Left renal pelvis (tissue), 4 donors: ENCODE data around the gene SRCAP. TPM values are rescaled to one million over a fixed set of nuclear protein-coding genes. Genes with fewer than 3 reads are reported as not detected.

Experiments used
- DNase-seq, 4 donors: peaks; one replicate each; pipeline ENCODE4 v3.0.0-alpha.2; 2013; ENCODE audit warnings: low read depth in 4 of 4, low spot score in 3 of 4
- polyA plus RNA-seq, 4 donors: library from polyadenylated mRNA; unstranded; fragments of 120-200 nt; gene quantifications; one replicate each; pipeline ENCODE4 v1.2.1, GENCODE V29; 2013; ENCODE audit not compliant: insufficient read length in 4 of 4

SRCAP gene
- polyA plus RNA-seq, 4 donors, result 27.7 to 44.9 (median 33.2) TPM

- DNase-seq, result no peak
These were observed 29.4 kb downstream of the SRCAP start for GRCh38 chr16:30728321-30728720.

- DNase-seq, result no peak
These were observed 30.1 kb downstream of the SRCAP start for GRCh38 chr16:30728899-30729672.

GRCh38 chr16:30731411-30731810 lies 32.4 kb downstream of the SRCAP start:
- DNase-seq, result no peak

GRCh38 chr16:30736995-30737793 lies 38.2 kb downstream of the SRCAP start:
- no peak for DNase-seq

- no peak for DNase-seq
These were observed 39.0 kb downstream of the SRCAP start for GRCh38 chr16:30737794-30738648.

- DNase-seq, result no peak
These were observed 40.3 kb downstream of the SRCAP start for GRCh38 chr16:30738984-30739951.

- peak in 2 of 4 donors; percentile 12 to 46 for DNase-seq
These were observed 41.6 kb downstream of the SRCAP start for GRCh38 chr16:30740364-30741251.

- DNase-seq, result no peak
These were observed 42.5 kb downstream of the SRCAP start for GRCh38 chr16:30741461-30741914.

- DNase-seq, result no peak
These were observed 44.7 kb downstream of the SRCAP start for GRCh38 chr16:30743716-30744115.

GRCh38 chr16:30744183-30744582 lies 45.2 kb downstream of the SRCAP start:
- DNase-seq, result no peak

- no peak for DNase-seq
These were observed 46.1 kb downstream of the SRCAP start for GRCh38 chr16:30745082-30745481.

GRCh38 chr16:30746638-30747175 lies 47.7 kb downstream of the SRCAP start:
- DNase-seq, result no peak

GRCh38 chr16:30747331-30747730 lies 48.4 kb downstream of the SRCAP start:
- DNase-seq, result no peak

GRCh38 chr16:30747799-30748633 lies 49.0 kb downstream of the SRCAP start, which contains the start of gene PHKG2:
TSS of gene PHKG2 (plus strand) at chr16:30748425. CDS start at chr16:30748821, 396 bp downstream.
- peak; percentile 94 to 97 (median 96) for DNase-seq

- DNase-seq, result no peak
These were observed 49.9 kb downstream of the SRCAP start for GRCh38 chr16:30748634-30749445.

- DNase-seq, result no peak
These were observed 51.2 kb downstream of the SRCAP start for GRCh38 chr16:30750201-30750600.
